Stimulated activated CD4-positive, alpha-beta T cell treated with anti-CD3 and anti-CD28 coated beads, Interleukin-12 subunit alpha, Interleukin-12 subunit beta, amount 100 ng/mL, for 48 hours (primary cell): ENCODE measurements around the gene AAMDC.
A peak's percentile ranks its signal among the peaks of the same experiment; 100 is the strongest.

ENCODE experiments used
- DNase-seq, 3 donors: peaks; one replicate each; pipeline ENCODE4 v3.0.0-alpha.2; 2020; ENCODE audit warnings: low read depth in 2 of 3, low spot score in 1 of 3

The AAMDC gene

GRCh38 chr11:77820565-77821348 lies at the start of gene AAMDC, which contains the start of gene RSF1:
Gene AAMDC (plus strand): TSS chr11:77821144. CDS start chr11:77842497, 21,353 bp downstream.
Gene RSF1 (minus strand): TSS chr11:77820722. CDS start chr11:77820714, 8 bp downstream.
- peak; percentile 92 to 97 (median 94) for DNase-seq

- DNase-seq, result no peak
These were observed 45.0 kb upstream of the AAMDC start for GRCh38 chr11:77775936-77776335.

GRCh38 chr11:77776455-77776854 lies 44.5 kb upstream of the AAMDC start:
- DNase-seq, result no peak

DNA sequence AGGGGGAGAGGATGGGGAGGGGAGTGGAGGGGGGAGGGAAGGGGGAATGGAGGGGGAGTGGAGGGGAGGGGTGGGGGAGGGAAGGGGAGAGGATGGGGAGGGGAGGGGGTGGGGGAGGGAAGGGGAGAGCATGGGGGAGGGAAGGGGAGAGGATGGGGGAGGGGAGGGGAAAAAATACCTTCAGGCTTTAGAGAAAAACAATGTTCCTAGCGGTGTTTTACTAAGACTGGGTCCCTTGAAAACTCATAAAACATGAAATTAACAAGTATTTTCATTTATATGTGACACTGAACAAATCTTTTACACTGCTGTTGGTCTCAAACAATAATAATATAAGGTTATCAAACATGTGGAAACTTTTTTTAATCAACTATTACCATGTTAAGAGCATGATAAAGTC lies 42.8 kb upstream of the AAMDC start:
- DNase-seq, result no peak

DNA sequence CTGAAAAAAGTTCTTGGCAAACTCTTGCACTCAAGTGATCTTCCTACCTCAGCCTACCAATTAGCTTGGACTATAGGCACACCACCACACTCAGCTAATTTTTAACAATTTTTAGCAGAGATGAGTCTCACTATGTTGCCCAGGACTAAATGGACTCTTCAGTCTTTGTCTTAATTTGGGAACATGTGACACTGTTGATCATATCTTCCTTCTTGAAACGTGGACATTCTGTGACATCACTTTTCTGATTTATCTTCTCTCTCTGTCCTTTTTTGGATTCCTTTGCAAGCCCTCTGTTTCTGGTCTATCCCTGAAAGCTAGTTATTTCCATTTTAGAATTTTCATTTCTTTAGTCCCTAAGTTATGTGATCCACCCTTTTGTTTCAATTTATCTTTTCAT lies 42.4 kb upstream of the AAMDC start:
- no peak for DNase-seq

DNA sequence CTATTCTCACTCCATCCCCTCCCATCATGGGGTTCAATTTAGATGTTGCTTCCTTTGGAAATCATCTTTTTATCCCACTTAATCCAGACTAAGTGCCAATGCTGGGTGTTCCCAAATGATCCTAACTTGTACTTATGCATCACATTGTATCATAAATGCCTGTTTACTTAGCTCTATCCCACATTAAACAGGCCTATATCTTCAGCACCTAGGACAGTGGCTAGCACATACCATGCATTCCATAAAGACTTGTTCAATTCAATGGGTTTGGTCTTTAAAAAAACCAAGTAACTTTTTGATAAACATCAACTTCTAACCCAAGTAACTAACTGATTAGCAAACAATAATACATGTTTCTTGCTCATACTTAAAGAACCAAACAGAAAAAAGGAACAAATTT lies 41.0 kb upstream of the AAMDC start:
- DNase-seq, result no peak

DNA sequence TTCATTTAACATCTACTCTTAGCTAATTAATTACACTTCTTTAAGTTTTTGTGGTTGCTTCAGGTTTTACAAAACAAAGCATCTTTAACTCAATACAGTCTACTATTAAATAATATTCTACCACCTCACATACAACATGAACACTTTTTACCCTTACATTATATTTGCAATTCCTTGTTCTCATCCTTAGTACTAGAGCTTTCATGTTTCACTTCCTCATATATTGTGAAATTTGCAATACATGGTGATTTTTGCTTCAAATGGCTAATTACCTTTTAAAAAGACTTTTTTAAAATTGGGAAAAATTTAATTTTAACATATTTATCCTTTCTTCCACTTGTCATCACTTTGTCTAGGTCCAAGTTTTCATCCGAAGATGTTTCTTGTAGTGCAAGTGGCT lies 37.9 kb upstream of the AAMDC start:
- no peak for DNase-seq

DNA sequence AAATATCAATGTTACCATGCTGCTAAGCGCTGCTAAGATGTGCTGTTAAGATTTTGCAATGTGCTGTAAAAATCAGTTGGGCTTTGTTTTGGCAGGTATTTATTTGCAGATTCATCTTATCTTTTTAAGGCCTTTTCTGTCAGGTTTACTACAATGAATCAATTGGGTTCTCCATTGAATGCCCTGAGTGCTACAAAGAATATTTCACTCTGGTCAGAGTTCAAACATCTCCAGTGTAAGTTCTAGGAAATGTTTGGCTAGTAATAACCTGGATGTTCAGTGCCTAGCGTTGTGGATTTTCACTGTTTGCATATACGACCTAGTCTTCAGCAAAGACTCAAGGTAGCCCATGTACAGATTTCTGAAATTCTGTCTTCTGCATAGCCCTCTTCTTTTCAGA lies 36.4 kb upstream of the AAMDC start:
- DNase-seq, result no peak

GRCh38 chr11:77789061-77789730 lies 31.7 kb upstream of the AAMDC start:
- no peak for DNase-seq

GRCh38 chr11:77789731-77790476 lies 31.0 kb upstream of the AAMDC start:
- DNase-seq, result no peak

GRCh38 chr11:77791301-77791700 lies 29.6 kb upstream of the AAMDC start:
- no peak for DNase-seq

GRCh38 chr11:77793972-77794371 lies 27.0 kb upstream of the AAMDC start:
- DNase-seq, result no peak

- DNase-seq, result no peak
These were observed 21.6 kb upstream of the AAMDC start for GRCh38 chr11:77799338-77799737.

DNA sequence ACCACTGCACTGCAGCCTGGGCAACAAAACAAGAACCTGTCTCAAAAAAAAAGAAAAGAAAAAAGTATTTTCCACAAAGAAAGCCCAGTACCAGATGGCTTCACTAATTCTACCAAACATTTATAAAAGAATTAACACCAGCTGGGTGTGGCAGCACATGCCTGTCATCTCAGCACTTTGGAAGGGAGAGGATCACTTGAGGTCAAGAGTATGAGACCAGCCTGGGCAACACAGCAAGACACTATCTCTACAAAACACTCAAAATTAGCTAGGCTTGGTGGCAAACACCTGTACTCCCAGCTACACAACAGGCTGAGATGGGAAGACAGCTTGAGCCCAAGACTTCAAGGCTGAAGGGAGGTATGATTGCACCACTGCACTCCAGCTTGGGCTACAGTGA lies 20.5 kb upstream of the AAMDC start:
- no peak for DNase-seq

- DNase-seq, result no peak
These were observed 19.5 kb upstream of the AAMDC start for GRCh38 chr11:77801477-77801876.

DNA sequence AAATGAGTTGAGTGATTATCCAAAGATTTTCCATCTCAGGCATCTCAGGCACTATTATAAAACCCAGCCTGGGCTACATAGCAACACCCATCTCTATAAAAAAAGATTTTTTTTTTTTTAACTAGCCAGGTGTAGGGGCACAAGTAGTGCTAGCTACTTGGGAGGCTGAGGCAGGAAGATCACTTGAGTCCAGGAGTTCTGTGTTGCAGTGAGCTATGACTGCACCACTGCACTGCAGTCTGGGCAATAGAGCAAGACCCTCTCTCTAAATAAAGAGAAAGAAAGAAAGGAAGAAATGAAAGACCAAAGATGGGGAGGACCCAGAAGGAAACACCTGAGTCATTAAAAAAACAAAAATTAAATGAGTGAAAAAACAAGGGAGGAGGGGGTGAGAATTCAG lies 14.5 kb upstream of the AAMDC start:
- no peak for DNase-seq

- DNase-seq, result no peak
These were observed 14.0 kb upstream of the AAMDC start for GRCh38 chr11:77806993-77807392.

- DNase-seq, result no peak
These were observed 7.7 kb upstream of the AAMDC start for GRCh38 chr11:77813256-77813655.

DNA sequence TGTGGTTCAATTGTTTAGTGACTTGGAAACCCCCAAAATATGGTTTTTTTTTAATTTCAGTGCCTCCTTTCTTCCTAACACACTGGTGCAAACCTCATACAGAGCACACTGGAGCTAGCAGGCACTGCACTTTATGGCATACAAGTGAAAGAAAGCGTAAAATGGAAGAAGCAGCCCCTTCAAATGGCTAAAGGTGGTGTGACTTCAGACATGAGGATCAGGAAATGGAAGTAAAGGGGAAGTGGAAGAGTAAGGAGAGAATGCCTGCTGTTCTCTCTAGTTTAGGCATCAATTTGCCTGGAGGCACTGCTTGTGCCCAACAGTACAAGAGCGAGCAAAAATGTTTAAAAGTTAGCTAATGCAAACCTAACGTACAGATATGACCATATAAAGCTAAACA lies 6.1 kb upstream of the AAMDC start:
- DNase-seq, result no peak

GRCh38 chr11:77815459-77815858 lies 5.5 kb upstream of the AAMDC start:
- DNase-seq, result no peak

DNA sequence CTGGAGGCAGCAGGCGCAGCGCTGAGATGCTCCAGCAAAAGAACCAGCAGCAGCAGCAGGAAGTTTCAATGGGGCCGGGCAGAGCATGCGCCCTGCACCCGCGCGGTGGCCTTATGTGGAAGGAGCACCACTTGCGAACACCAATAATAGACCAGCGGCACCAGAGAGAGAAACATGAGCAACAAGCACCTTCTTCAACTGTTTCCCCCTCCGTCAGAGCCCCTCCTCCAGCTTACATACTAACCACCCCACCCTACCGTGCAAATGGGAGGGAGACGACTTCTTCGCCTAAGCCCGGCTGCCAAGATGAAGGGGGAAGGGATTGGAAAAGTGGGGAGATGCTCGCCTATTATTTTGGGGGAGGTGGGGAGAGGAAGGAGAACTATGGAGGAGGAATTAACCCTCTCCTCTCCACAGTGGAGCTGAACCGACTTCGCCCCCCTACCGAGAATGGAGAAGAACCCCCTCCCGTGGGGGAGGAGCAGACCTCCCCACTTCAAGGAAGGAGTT lies 1.5 kb upstream of the AAMDC start:
- peak; percentile 73 to 76 (median 73) for DNase-seq
